IPS-18c (cell line): ENCODE measurements around the gene DGKG.
A peak's percentile ranks its signal among the peaks of the same experiment; 100 is the strongest.

Source experiments
- H3K4me3 ChIP-seq: 2 replicates; pipeline ENCODE4 v1.7.0; 2013; ENCODE audit warnings: low read depth, mild to moderate bottlenecking, low read length, moderate library complexity; ENCODE audit not compliant: insufficient read depth
- H3K9me3 ChIP-seq: one replicate; pipeline ENCODE4 v1.6.1; 2013; ENCODE audit warnings: mild to moderate bottlenecking, low read length, moderate library complexity; ENCODE audit not compliant: control insufficient read depth, insufficient read depth

The DGKG gene

DNA sequence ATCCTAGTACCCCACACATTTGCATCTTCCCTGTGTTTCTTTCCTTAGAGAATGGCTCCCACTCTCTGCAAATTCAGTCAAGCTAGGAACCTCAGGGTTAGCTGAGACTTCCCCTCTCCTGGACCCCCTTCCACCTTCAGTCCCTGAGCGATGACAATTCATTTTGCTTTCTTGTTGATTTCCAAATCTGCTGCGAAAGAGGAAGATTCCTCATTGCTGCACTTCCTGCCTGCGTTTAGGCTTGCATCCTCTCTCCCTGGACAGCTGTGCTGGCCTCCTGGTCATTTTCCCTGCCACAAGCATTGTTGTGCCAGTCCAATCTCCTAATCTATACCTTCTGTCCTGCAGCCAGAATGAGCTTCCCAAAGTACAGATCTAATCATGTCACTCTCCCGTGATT lies 12.3 kb upstream of the DGKG start:
- H3K4me3 ChIP-seq = no peak overlapping the region
- H3K9me3 ChIP-seq = no peaks in the 10 kb centered on the region

DNA sequence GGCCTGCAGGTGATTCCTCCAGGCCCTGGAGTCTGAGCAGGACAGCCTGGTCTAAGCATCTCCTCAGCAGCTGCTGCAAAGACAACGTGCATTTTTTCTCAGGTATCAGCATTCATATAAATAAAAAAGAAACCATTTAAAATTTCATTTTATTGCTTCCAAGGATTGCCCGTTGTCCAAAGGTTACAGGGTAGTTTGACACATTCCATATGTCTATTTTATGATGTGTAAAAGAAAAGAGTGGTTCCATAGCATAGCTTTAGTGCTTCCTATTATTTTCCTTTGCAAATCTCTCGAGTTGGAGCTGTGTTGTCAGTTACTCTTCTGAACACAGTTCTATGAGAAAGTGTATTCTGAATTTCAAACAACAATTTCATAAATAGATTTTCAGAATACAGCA lies 7.2 kb upstream of the DGKG start:
- Histone ChIP-seq H3K9me3 (no peaks in the 10 kb centered on the region), H3K4me3 (no peak overlapping the region)

DNA sequence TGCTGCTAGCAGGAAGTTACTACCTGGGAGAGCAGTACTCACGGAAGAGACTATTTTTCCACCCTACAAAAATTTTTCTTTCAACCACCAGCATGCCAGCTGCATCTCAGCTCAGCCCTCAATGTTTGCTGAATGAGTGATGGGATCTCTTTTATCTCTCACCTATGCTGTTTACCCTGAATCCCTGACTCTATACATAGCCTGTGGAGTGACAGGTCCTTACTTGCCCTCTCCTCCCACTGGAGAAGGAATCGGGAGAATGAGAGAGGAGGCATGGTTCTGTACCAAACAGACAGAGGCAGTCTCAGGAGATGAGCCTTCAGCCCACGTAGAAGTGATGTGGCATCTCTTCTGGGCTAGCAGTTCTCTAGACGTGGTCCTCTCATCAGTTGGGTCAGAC lies 6.7 kb upstream of the DGKG start:
- Histone ChIP-seq H3K9me3 (no peaks in the 10 kb centered on the region), H3K4me3 (no peak overlapping the region)

DNA sequence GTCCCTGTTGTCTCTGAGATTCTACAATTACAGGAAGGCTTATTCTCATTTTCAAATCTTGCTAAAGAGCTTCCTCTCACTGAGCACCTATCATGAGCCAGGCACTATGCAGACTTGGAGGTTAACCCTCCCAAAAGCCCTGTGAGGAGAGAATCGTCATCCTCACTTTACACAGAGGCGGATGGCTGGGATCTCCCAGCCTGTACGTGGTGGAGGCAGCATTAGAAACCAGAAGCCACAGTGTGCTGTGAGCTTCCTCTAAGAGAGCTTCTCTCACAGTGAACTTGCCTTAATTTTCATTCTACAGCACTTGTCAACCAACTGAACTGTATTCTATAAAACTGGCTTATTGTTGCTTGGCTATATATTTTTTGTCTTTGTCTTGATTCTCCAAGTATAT lies 6.1 kb upstream of the DGKG start:
- H3K4me3 ChIP-seq = no peak overlapping the region
- H3K9me3 ChIP-seq = no peaks in the 10 kb centered on the region

DNA sequence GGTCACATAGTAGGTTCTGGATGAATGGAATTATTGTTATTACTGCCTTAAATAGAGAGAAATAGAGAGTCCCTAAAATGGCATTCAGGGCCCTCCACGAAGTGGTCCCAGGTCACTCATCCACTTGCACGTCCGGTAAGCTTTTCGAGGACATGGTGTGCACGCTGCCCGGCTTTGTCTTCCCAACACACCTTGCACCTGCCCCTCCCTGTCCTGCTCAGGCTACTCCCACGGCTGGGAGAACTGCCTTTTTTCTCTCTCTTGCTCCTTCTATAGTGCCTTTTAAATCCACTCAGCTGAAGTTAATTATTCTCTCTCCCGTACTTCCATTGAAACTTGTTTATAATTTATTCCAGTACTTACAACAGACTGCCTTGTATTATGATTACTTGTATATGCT lies 5.6 kb upstream of the DGKG start:
- H3K9me3 ChIP-seq = no peaks in the 10 kb centered on the region
- H3K4me3 ChIP-seq = no peak overlapping the region

DNA sequence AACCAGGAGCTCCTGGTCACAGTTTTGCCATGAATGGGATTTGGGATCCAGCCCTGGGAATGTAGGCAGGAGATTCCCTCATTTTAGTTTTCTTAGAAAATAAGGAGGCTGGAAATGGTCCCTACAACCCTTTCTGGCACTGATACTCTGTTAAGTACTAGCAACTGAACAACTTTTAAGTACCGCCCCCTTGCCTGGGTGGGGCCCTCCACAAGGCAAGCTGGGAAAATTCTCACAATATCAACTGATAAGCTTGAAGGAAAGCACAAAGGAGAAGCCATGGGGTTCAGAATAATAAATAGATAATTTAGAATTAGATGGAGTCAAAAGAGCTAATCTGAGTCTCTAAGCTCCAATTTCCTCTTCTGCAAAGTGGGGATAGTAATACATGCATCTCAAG lies 4.2 kb upstream of the DGKG start:
- Histone ChIP-seq H3K9me3 (no peaks in the 10 kb centered on the region), H3K4me3 (no peak overlapping the region)

DNA sequence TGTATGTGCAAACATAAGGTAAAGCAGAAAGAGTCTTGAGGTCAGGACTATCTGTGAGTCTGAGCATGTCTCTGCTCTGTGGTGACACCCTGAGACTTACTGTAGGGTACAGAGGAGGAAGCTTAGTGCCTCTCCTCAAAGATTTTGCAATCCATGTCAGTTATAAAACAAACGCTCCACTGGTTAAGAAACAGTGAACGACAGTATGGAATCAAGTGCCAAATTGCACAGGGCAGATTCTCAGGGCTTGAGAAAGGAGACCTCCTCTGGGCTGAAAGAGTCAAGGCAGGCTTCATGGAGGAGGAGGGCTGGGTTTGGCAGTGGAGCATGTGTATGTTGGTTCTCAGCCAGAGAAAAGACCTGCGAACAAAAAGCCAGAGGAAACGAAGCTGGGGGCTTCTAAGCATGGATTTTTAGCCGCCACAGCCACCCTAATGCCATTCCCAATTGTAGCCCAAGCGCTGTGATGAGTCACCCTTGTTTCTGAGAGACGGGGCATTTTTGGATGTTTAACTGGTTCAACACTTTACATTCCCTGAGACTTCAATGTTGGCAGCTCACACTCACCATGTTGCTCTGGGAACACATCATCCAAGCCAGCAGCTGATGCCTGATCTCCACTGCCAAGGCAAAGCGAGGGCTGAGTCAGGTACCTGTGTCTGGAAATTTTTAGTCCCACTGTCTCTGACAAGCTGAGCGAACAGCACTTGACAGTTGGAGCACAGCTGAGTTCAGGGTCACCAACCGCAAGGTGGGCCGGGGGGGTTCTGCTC lies 3.4 kb upstream of the DGKG start:
- H3K9me3 ChIP-seq = no peaks in the 10 kb centered on the region
- no peak overlapping the region for H3K4me3 ChIP-seq

DNA sequence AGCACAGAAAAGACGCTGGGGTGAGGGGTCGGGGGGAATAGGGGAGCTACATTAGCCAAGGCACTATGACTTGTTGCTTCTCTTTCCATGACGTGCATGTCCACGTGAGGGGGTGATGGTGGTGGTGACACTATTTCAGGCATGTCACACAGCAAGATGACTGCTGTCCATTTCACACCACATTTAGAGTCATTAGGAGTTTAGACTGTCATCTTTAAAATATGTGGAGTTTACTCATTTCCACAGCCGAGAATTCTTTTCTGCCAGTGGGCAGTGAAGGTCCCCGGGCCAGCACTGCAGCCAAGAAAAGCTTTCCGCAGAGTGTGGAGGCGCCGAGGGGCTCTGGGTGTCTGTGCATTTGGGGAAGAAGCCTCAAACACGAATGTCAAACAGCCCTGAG lies 954 bp upstream of the DGKG start:
- no peak overlapping the region for H3K4me3 ChIP-seq
- peaks cover 2% of the 10 kb centered on the region for H3K9me3 ChIP-seq

DNA sequence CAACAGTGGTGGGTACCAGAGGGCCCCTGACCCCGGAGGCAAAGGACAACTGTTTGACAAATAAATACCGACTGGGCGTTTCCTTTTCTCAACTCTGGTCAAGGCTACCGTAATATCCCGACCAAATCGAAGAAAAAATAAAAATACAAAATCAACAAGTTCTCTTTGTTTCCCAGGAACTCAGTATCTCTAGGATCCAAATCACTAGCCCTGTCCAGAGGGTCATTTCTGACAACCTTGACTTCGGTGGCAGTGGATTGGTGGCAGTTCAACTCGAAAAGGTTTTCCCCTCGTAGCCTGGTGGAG lies 456 bp upstream of the DGKG start:
- Histone ChIP-seq H3K4me3 (peak overlapping the region; percentile 52; the same call in 1 of the 2 replicates), H3K9me3 (peaks cover 2% of the 10 kb centered on the region)

DNA sequence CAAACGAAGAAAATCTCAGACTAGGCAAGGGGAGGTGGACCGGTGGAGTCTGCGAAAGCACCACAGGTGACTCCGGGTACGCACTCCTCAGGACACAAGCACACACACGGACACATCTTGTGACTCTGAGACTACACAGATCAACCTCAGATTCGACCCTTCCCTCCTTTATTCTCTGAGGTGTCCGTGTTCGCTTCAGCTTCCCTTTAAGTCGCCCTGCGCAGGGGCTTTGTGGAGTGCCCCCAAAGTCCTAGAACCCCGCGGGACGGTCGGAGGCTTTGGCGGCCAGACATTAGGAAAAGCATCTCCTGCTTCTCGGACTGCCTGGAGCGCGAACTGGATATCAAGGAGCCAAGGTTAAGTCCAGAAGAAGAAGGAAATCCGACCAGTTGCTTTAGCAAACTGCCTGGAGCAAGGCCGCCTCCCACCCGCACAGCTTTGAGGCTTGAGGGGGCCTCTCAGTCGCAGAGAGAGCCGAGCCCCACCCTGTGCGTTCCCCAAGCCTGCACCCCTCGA lies 730 bp downstream of the DGKG start:
- Histone ChIP-seq H3K9me3 (peaks cover 2% of the 10 kb centered on the region), H3K4me3 (peak overlapping the region; percentile 52)

DNA sequence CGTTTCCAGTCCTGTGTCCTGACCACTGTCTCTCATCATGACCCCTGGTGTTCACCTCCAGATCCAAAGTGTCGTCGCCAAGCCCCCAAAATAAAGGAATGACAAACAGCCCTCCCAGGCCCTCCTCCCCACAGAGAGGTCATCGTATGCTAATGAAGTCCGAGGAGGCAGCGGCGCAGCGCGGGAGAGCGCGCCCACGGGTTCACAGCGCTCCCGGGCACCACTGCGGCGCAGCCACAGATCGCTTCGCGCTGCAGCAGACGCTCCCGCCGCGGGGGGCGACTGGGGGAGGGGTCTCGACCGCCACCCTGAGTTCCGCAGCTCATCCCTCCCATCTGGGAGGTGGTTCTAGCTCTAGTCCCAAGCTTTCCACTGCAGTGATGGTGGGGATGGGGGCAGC lies 1.3 kb downstream of the DGKG start:
- H3K9me3 ChIP-seq = peaks cover 2% of the 10 kb centered on the region
- peak overlapping the region; percentile 52 for H3K4me3 ChIP-seq

DNA sequence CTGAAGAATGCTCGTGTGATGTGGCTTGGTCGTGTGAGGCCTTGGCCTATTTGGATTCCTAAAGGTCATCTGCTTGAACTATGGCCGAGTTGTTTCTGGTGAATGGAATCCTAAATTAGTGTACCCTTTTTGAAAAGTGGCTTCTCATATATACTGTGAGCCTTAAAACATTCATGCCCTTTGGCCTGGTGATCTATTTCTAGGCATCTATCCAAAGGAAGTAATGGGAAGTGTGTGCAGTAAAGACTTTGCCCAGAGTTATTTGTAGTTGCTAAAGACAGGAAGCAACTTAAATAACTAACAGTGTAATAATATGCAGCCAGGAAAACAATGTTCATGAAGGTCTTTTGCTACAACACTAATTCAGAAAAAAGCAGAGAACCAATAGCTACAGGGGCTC lies 3.0 kb downstream of the DGKG start:
- peaks cover 2% of the 10 kb centered on the region for H3K9me3 ChIP-seq
- H3K4me3 ChIP-seq = no peak overlapping the region

DNA sequence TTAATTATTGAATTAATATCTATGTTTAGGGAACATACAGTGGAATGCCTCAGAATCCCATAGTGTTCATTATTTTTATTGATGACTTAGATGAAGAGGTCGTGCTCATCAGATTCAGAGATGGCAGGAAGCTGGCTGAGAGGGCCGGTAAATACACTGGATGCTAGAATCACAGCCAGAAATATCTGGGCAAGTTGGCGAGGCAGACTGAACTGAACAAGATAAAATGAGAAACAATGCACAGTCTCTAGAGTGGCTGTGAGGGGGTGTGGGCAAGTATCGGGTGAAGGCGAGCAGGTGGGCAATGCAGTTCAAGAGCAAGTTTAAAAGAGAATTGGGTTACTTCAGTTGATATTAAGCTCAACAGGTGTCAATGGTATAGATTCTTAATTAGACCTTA lies 5.9 kb downstream of the DGKG start:
- peaks cover 2% of the 10 kb centered on the region for H3K9me3 ChIP-seq
- H3K4me3 ChIP-seq = no peak overlapping the region

DNA sequence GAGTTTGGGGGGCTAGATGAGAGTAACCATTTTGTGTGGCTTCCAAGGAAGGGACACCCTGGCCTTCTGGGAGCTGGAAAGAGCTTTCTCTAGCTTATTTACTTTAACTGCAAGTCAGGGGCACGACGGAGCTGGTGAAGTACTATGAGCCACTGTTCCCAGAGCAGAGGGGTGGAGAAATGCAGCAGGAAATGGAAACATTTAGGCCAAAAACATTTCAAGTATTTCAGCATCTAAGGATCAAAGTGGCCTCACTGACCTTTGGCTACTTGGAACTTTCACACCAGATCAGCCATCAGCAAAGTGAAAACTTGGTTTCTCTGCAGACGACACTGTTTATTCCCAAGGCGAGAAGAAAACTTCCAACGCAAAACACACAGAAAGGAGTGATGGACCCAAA lies 7.9 kb downstream of the DGKG start:
- Histone ChIP-seq H3K4me3 (no peak overlapping the region), H3K9me3 (peaks cover 2% of the 10 kb centered on the region)

DNA sequence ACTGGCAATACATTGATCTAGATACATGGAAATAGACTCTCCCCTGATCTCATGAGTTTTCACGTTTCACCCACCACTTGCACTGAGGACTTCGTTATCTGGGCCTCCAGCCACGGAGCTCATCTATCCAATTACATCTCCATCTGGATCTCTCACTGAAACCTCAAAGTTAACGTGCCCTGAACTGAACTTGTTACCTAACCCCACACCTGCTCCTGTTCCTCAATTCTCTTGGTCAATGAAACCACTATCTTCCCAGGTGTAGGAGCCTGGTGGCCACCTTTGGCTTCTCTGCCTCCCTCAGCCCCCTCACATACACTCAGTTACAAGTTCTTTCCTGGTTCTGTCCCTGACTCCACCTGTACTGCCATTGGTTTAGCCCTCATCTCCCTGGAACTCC lies 9.7 kb downstream of the DGKG start:
- no peaks in the 10 kb centered on the region for H3K9me3 ChIP-seq
- H3K4me3 ChIP-seq = no peak overlapping the region

DNA sequence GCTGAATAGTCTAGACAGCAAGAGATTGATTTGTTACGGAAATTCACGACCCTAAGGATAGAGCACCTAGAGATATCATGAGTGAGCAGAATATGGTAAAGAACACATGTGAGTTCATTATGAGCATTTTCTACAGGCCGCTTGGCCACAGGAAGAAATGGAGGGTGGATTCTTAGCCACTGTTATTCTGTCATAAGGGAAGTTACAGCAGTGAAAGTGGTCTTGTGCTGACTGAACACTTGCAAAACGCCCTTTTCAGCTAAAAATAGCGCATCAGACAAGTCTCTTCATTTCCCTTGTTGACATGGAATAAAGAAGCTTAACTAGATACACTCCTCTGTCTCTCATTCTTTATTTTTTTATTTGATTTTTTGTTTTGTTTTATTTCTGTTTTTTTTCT lies 19.8 kb downstream of the DGKG start:
- Histone ChIP-seq H3K4me3 (no peak overlapping the region), H3K9me3 (no peaks in the 10 kb centered on the region)

DNA sequence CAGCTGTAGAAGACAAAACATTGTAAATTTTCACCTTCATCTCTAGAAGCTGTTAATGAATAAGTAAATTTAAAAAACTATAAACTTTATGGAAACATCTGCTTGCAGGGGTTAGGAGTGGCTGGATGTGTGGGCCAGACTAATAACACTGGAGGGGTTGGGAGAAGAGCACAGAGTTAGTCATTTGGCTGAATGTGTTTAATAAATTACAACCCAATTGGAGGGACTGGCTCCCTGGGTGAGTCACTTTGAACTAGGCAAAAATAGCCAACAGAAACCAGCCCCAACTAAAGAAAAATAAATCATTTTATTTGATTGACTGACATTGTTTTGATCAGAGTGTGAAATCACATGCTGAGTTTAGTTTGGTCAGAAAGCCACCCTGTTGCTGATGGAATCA lies 21.8 kb downstream of the DGKG start:
- Histone ChIP-seq H3K9me3 (no peaks in the 10 kb centered on the region), H3K4me3 (no peak overlapping the region)

DNA sequence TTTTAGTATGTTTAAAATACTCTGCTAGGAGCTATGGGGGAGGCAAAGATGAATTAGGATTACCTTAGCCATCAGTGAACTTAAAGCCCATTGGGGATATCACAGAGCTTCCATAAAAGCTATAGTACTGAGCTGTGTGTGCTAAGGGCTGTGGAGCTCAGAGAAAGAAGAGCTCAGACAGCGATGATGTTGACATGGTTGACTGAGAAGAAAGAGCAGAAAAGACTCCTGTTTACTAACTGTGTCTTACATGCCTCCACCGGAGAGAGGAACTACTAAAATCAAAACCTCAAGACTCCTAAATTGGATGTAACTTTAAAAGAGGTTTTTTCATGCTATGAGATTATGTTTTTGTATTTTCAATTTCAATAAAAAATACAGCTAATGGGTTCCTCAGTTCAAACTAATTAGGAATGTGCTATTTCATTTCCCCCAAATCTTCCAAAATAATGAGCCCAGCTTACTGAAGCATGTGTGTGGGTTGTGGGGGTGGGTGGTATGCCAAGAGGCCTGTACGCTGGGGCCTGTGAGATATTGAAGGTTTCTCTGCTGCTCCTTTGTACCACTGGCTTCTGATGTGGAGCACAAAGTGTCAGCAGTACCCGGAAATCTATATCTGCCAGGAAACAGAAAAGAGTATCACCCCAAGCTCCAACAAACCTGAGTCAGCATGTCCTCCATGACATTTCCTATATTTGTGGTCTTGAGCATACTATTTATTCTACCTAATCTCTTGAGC lies 22.7 kb downstream of the DGKG start:
- H3K4me3 ChIP-seq = no peak overlapping the region

DNA sequence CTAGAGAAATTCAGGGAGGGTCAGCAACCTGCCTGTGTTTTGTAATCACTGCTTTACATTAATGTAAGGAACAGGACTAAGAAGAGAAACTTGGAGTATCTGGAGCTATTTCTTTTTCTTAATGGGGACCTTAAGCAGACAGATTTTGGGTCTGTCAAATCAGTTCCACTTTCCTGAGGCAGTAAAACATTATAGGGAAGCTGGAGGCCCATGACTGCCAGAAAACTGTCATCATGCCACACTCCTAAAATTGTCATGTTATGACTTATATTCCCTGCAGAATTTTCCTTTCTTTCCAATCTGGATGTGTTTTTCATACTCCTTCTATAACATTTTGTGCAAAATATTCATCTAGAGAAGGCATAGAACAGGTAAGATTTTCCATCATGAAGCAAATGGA lies 28.8 kb downstream of the DGKG start:
- Histone ChIP-seq H3K9me3 (no peaks in the 10 kb centered on the region), H3K4me3 (no peak overlapping the region)

More for the DNA sequence above, 22.7 kb downstream of the DGKG start:
- H3K9me3 ChIP-seq = no peaks in the 10 kb centered on the region
